AG10803 (cell line): ENCODE results near the gene CDK9.

Source experiments
- DNase-seq: peaks from one replicate; pipeline ENCODE4 v3.0.0; 2010; ENCODE audit warnings: low read depth
- H3K4me3 ChIP-seq: 2 replicates; pipeline ENCODE4 v1.5.1; 2011; ENCODE audit warnings: mild to moderate bottlenecking, low read length, control low read depth
- CTCF ChIP-seq: conservative IDR thresholded peaks from 2 replicates; pipeline ENCODE4 v1.5.1; 2011; ENCODE audit warnings: mild to moderate bottlenecking, low read length, control low read depth, inconsistent platforms

The CDK9 gene

GRCh38 chr9:127746959-127747569, 38.8 kb upstream of the CDK9 start:
- no peak for DNase-seq
- no peak for TF ChIP-seq CTCF
- H3K4me3 ChIP-seq: no peak overlapping the region

- no peak for DNase-seq
- no peak for TF ChIP-seq CTCF
- no peak overlapping the region for H3K4me3 ChIP-seq
These were observed 36.6 kb upstream of the CDK9 start for GRCh38 chr9:127749090-127749787.

GRCh38 chr9:127751269-127752054, 34.4 kb upstream of the CDK9 start:
- H3K4me3 ChIP-seq: no peak overlapping the region
- peak; percentile 12 for DNase-seq
- TF ChIP-seq CTCF: no peak

GRCh38 chr9:127753148-127753547, 32.7 kb upstream of the CDK9 start:
- no peak for TF ChIP-seq CTCF
- no peak overlapping the region for H3K4me3 ChIP-seq
- no peak for DNase-seq

- no peak for TF ChIP-seq CTCF
- H3K4me3 ChIP-seq: no peak overlapping the region
- DNase-seq: no peak
These were observed 32.2 kb upstream of the CDK9 start for GRCh38 chr9:127753622-127754021.

GRCh38 chr9:127754099-127755060, 31.5 kb upstream of the CDK9 start:
- no peak for DNase-seq

More at GRCh38 chr9:127754099-127755060, 31.5 kb upstream of the CDK9 start:
- TF ChIP-seq CTCF: no peak
- H3K4me3 ChIP-seq: no peak overlapping the region
